CD4-positive, alpha-beta T cell (primary cell): Measurements from ENCODE around the gene OMD. TPM values are rescaled to one million over a fixed set of nuclear protein-coding genes. Genes with fewer than 3 reads are reported as not detected.

Source experiments
- ATAC-seq: fragments of 200-7000 bp; cut with Tn5 transposase; one replicate; pipeline ENCODE4 v1.10.0; 2022; ENCODE audit warnings: mild to moderate bottlenecking; ENCODE audit not compliant: poor library complexity
- CTCF ChIA-PET: fragments of 350-600 bp; sonication (Branson Sonifier 250); formaldehyde crosslinking; loops from one replicate; lab custom pipeline; 2021; ENCODE audit warnings: antibody characterized with exemption, inconsistent platforms; lab: Charles Lee
- POLR2A ChIA-PET: fragments of 350-600 bp; sonication (Branson Sonifier 250); formaldehyde crosslinking; loops from one replicate; lab custom pipeline; 2021; ENCODE audit warnings: antibody characterized with exemption, inconsistent platforms; lab: Charles Lee
- DNase-seq, 14 experiments: peaks; one replicate each; pipeline ENCODE4 v3.0.0-alpha.2; 2013 to 2020; ENCODE audit warnings: mixed read lengths in 2 of 14
- H3K27ac ChIP-seq, 2 donors: one replicate each; pipeline versions ENCODE4 v1.5.1 to v1.7.0; 2013; ENCODE audit warnings: low read length in 2 of 2, low read depth in 1 of 2, mild to moderate bottlenecking in 1 of 2
- H3K27me3 ChIP-seq, 2 experiments: 1 replicate in 1 of 2; 2 replicates in 1 of 2; pipeline versions ENCODE4 v1.6.1 to v1.7.0; 2013; ENCODE audit warnings: low read length in 2 of 2, control low read depth in 1 of 2, mild to moderate bottlenecking in 1 of 2, moderate library complexity in 1 of 2; ENCODE audit not compliant: insufficient read depth in 2 of 2, control insufficient read depth in 1 of 2
- H3K36me3 ChIP-seq: one replicate; pipeline ENCODE4 v1.6.1; 2013; ENCODE audit warnings: low read length, control low read depth; ENCODE audit not compliant: insufficient read depth
- H3K4me1 ChIP-seq: one replicate; pipeline ENCODE4 v1.6.1; 2013; ENCODE audit warnings: low read length, control low read depth; ENCODE audit not compliant: insufficient read depth
- H3K4me3 ChIP-seq: one replicate; pipeline ENCODE4 v1.5.1; 2013; ENCODE audit warnings: mild to moderate bottlenecking, low read length, moderate library complexity
- H3K9me3 ChIP-seq, 2 experiments: 1 replicate in 1 of 2; 2 replicates in 1 of 2; pipeline versions ENCODE4 v1.6.1 to v1.7.0; 2013; ENCODE audit warnings: low read length in 2 of 2, mild to moderate bottlenecking in 2 of 2, control low read depth in 1 of 2, moderate library complexity in 1 of 2; ENCODE audit not compliant: control insufficient read depth in 1 of 2, insufficient read depth in 1 of 2
- H3K27ac Mint-ChIP-seq: one replicate; pipeline ENCODE4 v1.8.0; 2020; ENCODE audit warnings: mixed read lengths
- H3K27me3 Mint-ChIP-seq: one replicate; pipeline ENCODE4 v1.8.0; 2021; ENCODE audit warnings: mixed read lengths
- H3K36me3 Mint-ChIP-seq: one replicate; pipeline ENCODE4 v1.8.0; 2021; ENCODE audit warnings: low read depth, mixed read lengths
- H3K4me1 Mint-ChIP-seq: one replicate; pipeline ENCODE4 v1.8.0; 2021; ENCODE audit warnings: low read depth, mixed read lengths
- H3K4me3 Mint-ChIP-seq: one replicate; pipeline ENCODE4 v1.8.0; 2020; ENCODE audit warnings: mild to moderate bottlenecking, mixed read lengths
- H3K9me3 Mint-ChIP-seq: one replicate; pipeline ENCODE4 v1.8.0; 2020; ENCODE audit warnings: mixed read lengths
- intact Hi-C, 2 experiments: fragments of 100-400 bp; cut with DNase I in 1 of 2; cut with micrococcal nuclease in 1 of 2; formaldehyde crosslinking; loops; one replicate each; pipeline versions ENCODE4 v1.15.1 to v1.9.0; 2023 to 2025; cut with DNase I, micrococcal nuclease
- total RNA-seq, 174 experiments: library from RNA in 2 of 174; stranded (reverse) in 2 of 174; gene quantifications; one replicate each; pipeline ENCODE4 v1.2.3 and lab custom pipeline; 2021 to 2026
- TF ChIP-seq, protein P1 (sequence below): fragments of 200-600 bp; IDR thresholded peaks from one replicate; pipeline ENCODE4 v1.8.0; 2022; ENCODE audit warnings: antibody characterized with exemption, mild to moderate bottlenecking

Gene OMD
- total RNA-seq, 2 experiments from 2014 or later, result not detected

DNA sequence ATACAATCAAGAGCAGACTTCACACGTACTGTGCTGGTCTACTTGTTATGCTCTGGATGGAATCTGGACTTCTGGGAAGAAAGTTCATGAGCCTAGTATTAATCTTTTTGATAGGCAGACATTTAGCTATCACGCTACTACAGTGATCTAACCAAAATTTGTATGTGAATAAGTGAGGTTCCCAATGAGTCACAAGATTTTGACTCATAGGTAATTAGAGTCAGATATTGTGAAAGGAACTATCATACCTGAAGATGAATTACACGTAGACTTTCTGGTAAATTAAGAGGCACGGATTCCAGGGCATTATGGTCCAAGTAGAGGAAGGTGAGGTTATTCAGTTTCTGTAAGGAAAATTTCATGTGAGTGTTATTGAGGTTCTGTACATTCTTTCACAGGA is 38.3 kb downstream of the OMD start:
- H3K27ac ChIP-seq, result no peak overlapping the region
- H3K4me3 Mint-ChIP-seq, result no peak overlapping the region
- TF ChIP-seq, protein P1, sequence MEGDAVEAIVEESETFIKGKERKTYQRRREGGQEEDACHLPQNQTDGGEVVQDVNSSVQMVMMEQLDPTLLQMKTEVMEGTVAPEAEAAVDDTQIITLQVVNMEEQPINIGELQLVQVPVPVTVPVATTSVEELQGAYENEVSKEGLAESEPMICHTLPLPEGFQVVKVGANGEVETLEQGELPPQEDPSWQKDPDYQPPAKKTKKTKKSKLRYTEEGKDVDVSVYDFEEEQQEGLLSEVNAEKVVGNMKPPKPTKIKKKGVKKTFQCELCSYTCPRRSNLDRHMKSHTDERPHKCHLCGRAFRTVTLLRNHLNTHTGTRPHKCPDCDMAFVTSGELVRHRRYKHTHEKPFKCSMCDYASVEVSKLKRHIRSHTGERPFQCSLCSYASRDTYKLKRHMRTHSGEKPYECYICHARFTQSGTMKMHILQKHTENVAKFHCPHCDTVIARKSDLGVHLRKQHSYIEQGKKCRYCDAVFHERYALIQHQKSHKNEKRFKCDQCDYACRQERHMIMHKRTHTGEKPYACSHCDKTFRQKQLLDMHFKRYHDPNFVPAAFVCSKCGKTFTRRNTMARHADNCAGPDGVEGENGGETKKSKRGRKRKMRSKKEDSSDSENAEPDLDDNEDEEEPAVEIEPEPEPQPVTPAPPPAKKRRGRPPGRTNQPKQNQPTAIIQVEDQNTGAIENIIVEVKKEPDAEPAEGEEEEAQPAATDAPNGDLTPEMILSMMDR, result no peak

GRCh38 chr9:92385477-92385876 is 38.8 kb downstream of the OMD start:
- ATAC-seq (no peak), DNase-seq (no peak)
- intact Hi-C loops, result no loop called here
- TF ChIP-seq, protein P1, result no peak
- H3K36me3 ChIP-seq, result no peaks in the 10 kb centered on the region
- H3K4me3 ChIP-seq, result no peak overlapping the region
- no peaks in the 10 kb centered on the region for H3K27me3 Mint-ChIP-seq
- H3K27ac Mint-ChIP-seq, result no peak overlapping the region
- H3K27me3 ChIP-seq, result no peaks in the 10 kb centered on the region
- ChIA-PET POLR2A (no interaction called here), CTCF (no interaction called here)
- H3K4me3 Mint-ChIP-seq, result no peak overlapping the region
- H3K36me3 Mint-ChIP-seq, result peaks cover 4% of the 10 kb centered on the region
- H3K9me3 Mint-ChIP-seq, result no peaks in the 10 kb centered on the region
- H3K4me1 ChIP-seq, result no peaks in the 10 kb centered on the region
- no peaks in the 10 kb centered on the region for H3K9me3 ChIP-seq
- no peaks in the 10 kb centered on the region for H3K4me1 Mint-ChIP-seq
- no peak overlapping the region for H3K27ac ChIP-seq

More for the DNA sequence above, 38.3 kb downstream of the OMD start:
- Mint-ChIP-seq H3K9me3 (no peaks in the 10 kb centered on the region), H3K4me1 (no peaks in the 10 kb centered on the region), H3K27ac (no peak overlapping the region), H3K36me3 (peaks cover 4% of the 10 kb centered on the region), H3K27me3 (no peaks in the 10 kb centered on the region)
- ChIA-PET CTCF (no interaction called here), POLR2A (no interaction called here)
- Histone ChIP-seq H3K4me1 (no peaks in the 10 kb centered on the region), H3K9me3 (no peaks in the 10 kb centered on the region), H3K27me3 (no peaks in the 10 kb centered on the region), H3K4me3 (no peak overlapping the region), H3K36me3 (no peaks in the 10 kb centered on the region)
- no peak for DNase-seq
- intact Hi-C loops, result no loop called here
- ATAC-seq, result no peak

DNA sequence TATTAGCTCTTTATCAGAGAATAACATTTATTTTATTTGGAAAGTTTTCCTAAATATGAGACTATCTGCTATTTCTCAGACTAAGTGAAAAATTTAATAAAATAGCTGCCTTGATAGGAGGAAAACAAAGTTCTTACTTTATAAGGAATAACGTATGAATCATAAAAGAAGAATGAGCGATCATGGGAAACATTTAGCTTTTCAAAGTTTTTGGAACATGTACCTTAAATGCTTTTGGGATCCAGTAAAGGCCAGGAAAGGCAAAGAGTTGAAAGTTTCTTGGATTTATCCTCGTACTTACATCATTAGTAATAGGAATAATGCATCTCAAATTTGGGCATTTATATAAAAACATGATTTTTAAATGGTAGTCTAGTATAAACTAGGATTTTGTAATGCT is 39.3 kb downstream of the OMD start:
- ChIA-PET POLR2A (no interaction called here), CTCF (no interaction called here)
- no peak overlapping the region for H3K4me3 ChIP-seq

More for the DNA sequence above, 39.3 kb downstream of the OMD start:
- Mint-ChIP-seq H3K9me3 (no peaks in the 10 kb centered on the region), H3K27me3 (no peaks in the 10 kb centered on the region), H3K4me3 (no peak overlapping the region), H3K36me3 (peaks cover 4% of the 10 kb centered on the region), H3K27ac (no peak overlapping the region), H3K4me1 (no peaks in the 10 kb centered on the region)
- no peaks in the 10 kb centered on the region for H3K4me1 ChIP-seq
- no peak overlapping the region for H3K27ac ChIP-seq
- H3K36me3 ChIP-seq, result no peaks in the 10 kb centered on the region
- TF ChIP-seq, protein P1, result no peak
- ATAC-seq, result no peak
- intact Hi-C loops, result no loop called here
- no peaks in the 10 kb centered on the region for H3K27me3 ChIP-seq
- no peaks in the 10 kb centered on the region for H3K9me3 ChIP-seq
- no peak for DNase-seq
